GM23338 (cell line): ENCODE results near the gene TRIM45.

Experiments used
- CREB1 ChIP-seq: fragments of 250-450 bp; sonication (Bioruptor Pico); IDR thresholded peaks from 2 replicates; pipeline ENCODE4 v1.5.0; 2020; ENCODE audit warnings: low read depth, mild to moderate bottlenecking, moderate library complexity
- ETS1 ChIP-seq: IDR thresholded peaks from 2 replicates; pipeline ENCODE4 v1.6.1; 2016; ENCODE audit warnings: antibody characterized with exemption
- EZH2 ChIP-seq: fragments of 200-600 bp; sonication (generic); IDR thresholded peaks from one replicate; pipeline ENCODE4 v1.8.0; 2017; ENCODE audit warnings: antibody characterized with exemption, mild to moderate bottlenecking, low read depth; ENCODE audit not compliant: unreplicated experiment
- EZH2phosphoT487 ChIP-seq: fragments of 200-600 bp; sonication (generic); IDR thresholded peaks from one replicate; pipeline ENCODE4 v1.8.1; 2018; ENCODE audit warnings: antibody characterized with exemption; ENCODE audit not compliant: unreplicated experiment
- JUNB ChIP-seq: IDR thresholded peaks from one replicate; pipeline ENCODE4 v1.6.1; 2016; ENCODE audit warnings: antibody characterized with exemption; ENCODE audit not compliant: unreplicated experiment
- NANOG ChIP-seq: IDR thresholded peaks from 2 replicates; pipeline ENCODE4 v1.6.1; 2016; ENCODE audit warnings: antibody characterized with exemption, borderline replicate concordance
- POLR2AphosphoS5 ChIP-seq: IDR thresholded peaks from 2 replicates; pipeline ENCODE4 v1.6.1; 2016; ENCODE audit warnings: antibody characterized with exemption, low read depth
- STAT1 ChIP-seq: IDR thresholded peaks from one replicate; pipeline ENCODE4 v1.6.1; 2016; ENCODE audit warnings: antibody characterized with exemption; ENCODE audit not compliant: unreplicated experiment
- ZNF114 ChIP-seq: fragments of 250-450 bp; sonication (Bioruptor Pico); IDR thresholded peaks from 2 replicates; pipeline ENCODE4 v1.5.0; 2020; ENCODE audit warnings: mild to moderate bottlenecking, moderate library complexity
- ZNF331 ChIP-seq: fragments of 250-450 bp; sonication (Bioruptor Pico); IDR thresholded peaks from 2 replicates; pipeline ENCODE4 v1.5.0; 2020; ENCODE audit warnings: low read depth, mild to moderate bottlenecking, moderate library complexity
- TF ChIP-seq, protein P1 (sequence below), 2 experiments: fragments of 200-600 bp in 1 of 2; sonication (generic) in 1 of 2; conservative IDR thresholded peaks; 2 replicates each; pipeline versions ENCODE4 v1.5.1 to v1.6.1; 2016 to 2017; ENCODE audit warnings: antibody characterized with exemption in 2 of 2, low read depth in 2 of 2, mild to moderate bottlenecking in 2 of 2, moderate library complexity in 1 of 2
- TF ChIP-seq, protein P2 (sequence below): IDR thresholded peaks from one replicate; pipeline ENCODE4 v1.6.1; 2018; ENCODE audit warnings: antibody characterized with exemption; ENCODE audit not compliant: unreplicated experiment
- TF ChIP-seq, protein P3 (sequence below): fragments of 250-450 bp; sonication (Bioruptor Pico); IDR thresholded peaks from 2 replicates; pipeline ENCODE4 v1.5.0; 2020; ENCODE audit warnings: mild to moderate bottlenecking, moderate library complexity

- TF ChIP-seq, protein P1, sequence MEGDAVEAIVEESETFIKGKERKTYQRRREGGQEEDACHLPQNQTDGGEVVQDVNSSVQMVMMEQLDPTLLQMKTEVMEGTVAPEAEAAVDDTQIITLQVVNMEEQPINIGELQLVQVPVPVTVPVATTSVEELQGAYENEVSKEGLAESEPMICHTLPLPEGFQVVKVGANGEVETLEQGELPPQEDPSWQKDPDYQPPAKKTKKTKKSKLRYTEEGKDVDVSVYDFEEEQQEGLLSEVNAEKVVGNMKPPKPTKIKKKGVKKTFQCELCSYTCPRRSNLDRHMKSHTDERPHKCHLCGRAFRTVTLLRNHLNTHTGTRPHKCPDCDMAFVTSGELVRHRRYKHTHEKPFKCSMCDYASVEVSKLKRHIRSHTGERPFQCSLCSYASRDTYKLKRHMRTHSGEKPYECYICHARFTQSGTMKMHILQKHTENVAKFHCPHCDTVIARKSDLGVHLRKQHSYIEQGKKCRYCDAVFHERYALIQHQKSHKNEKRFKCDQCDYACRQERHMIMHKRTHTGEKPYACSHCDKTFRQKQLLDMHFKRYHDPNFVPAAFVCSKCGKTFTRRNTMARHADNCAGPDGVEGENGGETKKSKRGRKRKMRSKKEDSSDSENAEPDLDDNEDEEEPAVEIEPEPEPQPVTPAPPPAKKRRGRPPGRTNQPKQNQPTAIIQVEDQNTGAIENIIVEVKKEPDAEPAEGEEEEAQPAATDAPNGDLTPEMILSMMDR (conservative IDR thresholded peaks at IDR 0.05; ENCODE audit: low read depth in 2 of 2) = no peak
- TF ChIP-seq EZH2phosphoT487 (no peak), EZH2 (no peak), POLR2AphosphoS5 (no peak), ETS1 (no peak), JUNB (no peak), CREB1 (CRISPR knock-in tag) (no peak), STAT1 (no peak), ZNF331 (CRISPR knock-in tag) (no peak), NANOG (no peak), ZNF114 (no peak)
- TF ChIP-seq, protein P2, sequence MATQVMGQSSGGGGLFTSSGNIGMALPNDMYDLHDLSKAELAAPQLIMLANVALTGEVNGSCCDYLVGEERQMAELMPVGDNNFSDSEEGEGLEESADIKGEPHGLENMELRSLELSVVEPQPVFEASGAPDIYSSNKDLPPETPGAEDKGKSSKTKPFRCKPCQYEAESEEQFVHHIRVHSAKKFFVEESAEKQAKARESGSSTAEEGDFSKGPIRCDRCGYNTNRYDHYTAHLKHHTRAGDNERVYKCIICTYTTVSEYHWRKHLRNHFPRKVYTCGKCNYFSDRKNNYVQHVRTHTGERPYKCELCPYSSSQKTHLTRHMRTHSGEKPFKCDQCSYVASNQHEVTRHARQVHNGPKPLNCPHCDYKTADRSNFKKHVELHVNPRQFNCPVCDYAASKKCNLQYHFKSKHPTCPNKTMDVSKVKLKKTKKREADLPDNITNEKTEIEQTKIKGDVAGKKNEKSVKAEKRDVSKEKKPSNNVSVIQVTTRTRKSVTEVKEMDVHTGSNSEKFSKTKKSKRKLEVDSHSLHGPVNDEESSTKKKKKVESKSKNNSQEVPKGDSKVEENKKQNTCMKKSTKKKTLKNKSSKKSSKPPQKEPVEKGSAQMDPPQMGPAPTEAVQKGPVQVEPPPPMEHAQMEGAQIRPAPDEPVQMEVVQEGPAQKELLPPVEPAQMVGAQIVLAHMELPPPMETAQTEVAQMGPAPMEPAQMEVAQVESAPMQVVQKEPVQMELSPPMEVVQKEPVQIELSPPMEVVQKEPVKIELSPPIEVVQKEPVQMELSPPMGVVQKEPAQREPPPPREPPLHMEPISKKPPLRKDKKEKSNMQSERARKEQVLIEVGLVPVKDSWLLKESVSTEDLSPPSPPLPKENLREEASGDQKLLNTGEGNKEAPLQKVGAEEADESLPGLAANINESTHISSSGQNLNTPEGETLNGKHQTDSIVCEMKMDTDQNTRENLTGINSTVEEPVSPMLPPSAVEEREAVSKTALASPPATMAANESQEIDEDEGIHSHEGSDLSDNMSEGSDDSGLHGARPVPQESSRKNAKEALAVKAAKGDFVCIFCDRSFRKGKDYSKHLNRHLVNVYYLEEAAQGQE = no peak
- TF ChIP-seq, protein P3, sequence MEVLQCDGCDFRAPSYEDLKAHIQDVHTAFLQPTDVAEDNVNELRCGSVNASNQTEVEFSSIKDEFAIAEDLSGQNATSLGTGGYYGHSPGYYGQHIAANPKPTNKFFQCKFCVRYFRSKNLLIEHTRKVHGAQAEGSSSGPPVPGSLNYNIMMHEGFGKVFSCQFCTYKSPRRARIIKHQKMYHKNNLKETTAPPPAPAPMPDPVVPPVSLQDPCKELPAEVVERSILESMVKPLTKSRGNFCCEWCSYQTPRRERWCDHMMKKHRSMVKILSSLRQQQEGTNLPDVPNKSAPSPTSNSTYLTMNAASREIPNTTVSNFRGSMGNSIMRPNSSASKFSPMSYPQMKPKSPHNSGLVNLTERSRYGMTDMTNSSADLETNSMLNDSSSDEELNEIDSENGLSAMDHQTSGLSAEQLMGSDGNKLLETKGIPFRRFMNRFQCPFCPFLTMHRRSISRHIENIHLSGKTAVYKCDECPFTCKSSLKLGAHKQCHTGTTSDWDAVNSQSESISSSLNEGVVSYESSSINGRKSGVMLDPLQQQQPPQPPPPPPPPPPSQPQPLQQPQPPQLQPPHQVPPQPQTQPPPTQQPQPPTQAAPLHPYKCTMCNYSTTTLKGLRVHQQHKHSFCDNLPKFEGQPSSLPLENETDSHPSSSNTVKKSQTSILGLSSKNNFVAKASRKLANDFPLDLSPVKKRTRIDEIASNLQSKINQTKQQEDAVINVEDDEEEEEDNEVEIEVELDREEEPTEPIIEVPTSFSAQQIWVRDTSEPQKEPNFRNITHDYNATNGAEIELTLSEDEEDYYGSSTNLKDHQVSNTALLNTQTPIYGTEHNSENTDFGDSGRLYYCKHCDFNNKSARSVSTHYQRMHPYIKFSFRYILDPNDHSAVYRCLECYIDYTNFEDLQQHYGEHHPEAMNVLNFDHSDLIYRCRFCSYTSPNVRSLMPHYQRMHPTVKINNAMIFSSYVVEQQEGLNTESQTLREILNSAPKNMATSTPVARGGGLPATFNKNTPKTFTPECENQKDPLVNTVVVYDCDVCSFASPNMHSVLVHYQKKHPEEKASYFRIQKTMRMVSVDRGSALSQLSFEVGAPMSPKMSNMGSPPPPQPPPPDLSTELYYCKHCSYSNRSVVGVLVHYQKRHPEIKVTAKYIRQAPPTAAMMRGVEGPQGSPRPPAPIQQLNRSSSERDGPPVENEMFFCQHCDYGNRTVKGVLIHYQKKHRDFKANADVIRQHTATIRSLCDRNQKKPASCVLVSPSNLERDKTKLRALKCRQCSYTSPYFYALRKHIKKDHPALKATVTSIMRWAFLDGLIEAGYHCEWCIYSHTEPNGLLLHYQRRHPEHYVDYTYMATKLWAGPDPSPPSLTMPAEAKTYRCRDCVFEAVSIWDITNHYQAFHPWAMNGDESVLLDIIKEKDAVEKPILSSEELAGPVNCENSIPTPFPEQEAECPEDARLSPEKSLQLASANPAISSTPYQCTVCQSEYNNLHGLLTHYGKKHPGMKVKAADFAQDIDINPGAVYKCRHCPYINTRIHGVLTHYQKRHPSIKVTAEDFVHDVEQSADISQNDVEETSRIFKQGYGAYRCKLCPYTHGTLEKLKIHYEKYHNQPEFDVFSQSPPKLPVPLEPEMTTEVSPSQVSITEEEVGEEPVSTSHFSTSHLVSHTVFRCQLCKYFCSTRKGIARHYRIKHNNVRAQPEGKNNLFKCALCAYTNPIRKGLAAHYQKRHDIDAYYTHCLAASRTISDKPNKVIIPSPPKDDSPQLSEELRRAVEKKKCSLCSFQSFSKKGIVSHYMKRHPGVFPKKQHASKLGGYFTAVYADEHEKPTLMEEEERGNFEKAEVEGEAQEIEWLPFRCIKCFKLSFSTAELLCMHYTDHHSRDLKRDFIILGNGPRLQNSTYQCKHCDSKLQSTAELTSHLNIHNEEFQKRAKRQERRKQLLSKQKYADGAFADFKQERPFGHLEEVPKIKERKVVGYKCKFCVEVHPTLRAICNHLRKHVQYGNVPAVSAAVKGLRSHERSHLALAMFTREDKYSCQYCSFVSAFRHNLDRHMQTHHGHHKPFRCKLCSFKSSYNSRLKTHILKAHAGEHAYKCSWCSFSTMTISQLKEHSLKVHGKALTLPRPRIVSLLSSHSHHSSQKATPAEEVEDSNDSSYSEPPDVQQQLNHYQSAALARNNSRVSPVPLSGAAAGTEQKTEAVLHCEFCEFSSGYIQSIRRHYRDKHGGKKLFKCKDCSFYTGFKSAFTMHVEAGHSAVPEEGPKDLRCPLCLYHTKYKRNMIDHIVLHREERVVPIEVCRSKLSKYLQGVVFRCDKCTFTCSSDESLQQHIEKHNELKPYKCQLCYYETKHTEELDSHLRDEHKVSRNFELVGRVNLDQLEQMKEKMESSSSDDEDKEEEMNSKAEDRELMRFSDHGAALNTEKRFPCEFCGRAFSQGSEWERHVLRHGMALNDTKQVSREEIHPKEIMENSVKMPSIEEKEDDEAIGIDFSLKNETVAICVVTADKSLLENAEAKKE (CRISPR knock-in tag) = no peak
Observed at GRCh38 chr1:117087686-117088085, 33.9 kb downstream of the TRIM45 start.
